ENCODE results near the gene GNAQ.

- TF ChIP-seq, protein P1, sequence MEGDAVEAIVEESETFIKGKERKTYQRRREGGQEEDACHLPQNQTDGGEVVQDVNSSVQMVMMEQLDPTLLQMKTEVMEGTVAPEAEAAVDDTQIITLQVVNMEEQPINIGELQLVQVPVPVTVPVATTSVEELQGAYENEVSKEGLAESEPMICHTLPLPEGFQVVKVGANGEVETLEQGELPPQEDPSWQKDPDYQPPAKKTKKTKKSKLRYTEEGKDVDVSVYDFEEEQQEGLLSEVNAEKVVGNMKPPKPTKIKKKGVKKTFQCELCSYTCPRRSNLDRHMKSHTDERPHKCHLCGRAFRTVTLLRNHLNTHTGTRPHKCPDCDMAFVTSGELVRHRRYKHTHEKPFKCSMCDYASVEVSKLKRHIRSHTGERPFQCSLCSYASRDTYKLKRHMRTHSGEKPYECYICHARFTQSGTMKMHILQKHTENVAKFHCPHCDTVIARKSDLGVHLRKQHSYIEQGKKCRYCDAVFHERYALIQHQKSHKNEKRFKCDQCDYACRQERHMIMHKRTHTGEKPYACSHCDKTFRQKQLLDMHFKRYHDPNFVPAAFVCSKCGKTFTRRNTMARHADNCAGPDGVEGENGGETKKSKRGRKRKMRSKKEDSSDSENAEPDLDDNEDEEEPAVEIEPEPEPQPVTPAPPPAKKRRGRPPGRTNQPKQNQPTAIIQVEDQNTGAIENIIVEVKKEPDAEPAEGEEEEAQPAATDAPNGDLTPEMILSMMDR (IDR thresholded peaks at IDR 0.05), result no peak
- TF ChIP-seq POLR2A (IDR thresholded peaks at IDR 0.05) (no peak), EP300 (IDR thresholded peaks at IDR 0.05) (no peak)
Measured at GRCh38 chr9:78033870-78034269, 2.3 kb upstream of the GNAQ start.
